Stimulated activated memory B cell treated with anti-CD40 and anti-IgM and Interleukin-4, amounts not matched to agents 10 μg/mL and 1 μg/mL and 100 μg/mL, for 72 hours (primary cell): ENCODE data around the gene ZKSCAN2.

Source experiments
- ATAC-seq: fragments of 150-1000 bp; cut with Tn5 transposase; 2 replicates; pipeline ENCODE4 v1.10.0; 2021
- H3K27ac Mint-ChIP-seq: one replicate; pipeline ENCODE4 v1.8.0; 2022; ENCODE audit warnings: mild to moderate bottlenecking, mixed read lengths
- H3K27me3 Mint-ChIP-seq: one replicate; pipeline ENCODE4 v1.8.0; 2022; ENCODE audit warnings: mixed read lengths
- H3K36me3 Mint-ChIP-seq: one replicate; pipeline ENCODE4 v1.8.0; 2022; ENCODE audit warnings: mixed read lengths
- H3K4me1 Mint-ChIP-seq: one replicate; pipeline ENCODE4 v1.8.0; 2022; ENCODE audit warnings: mixed read lengths
- H3K4me3 Mint-ChIP-seq: one replicate; pipeline ENCODE4 v1.8.0; 2022; ENCODE audit warnings: mild to moderate bottlenecking, moderate library complexity, mixed read lengths
- H3K9me3 Mint-ChIP-seq: one replicate; pipeline ENCODE4 v1.8.0; 2022; ENCODE audit warnings: mixed read lengths

ZKSCAN2 gene

GRCh38 chr16:25256695-25257469 is 763 bp downstream of the ZKSCAN2 start:
- Mint-ChIP-seq H3K9me3 (no peaks in the 10 kb centered on the region), H3K27me3 (no peaks in the 10 kb centered on the region), H3K27ac (peak overlapping the region; percentile 90), H3K4me1 (peaks cover 44% of the 10 kb centered on the region), H3K36me3 (peaks cover 29% of the 10 kb centered on the region), H3K4me3 (peak overlapping the region; percentile 86)
- peak; percentile 3 for ATAC-seq

GRCh38 chr16:25253322-25253721 is 4.3 kb downstream of the ZKSCAN2 start:
- no peak for ATAC-seq
- Mint-ChIP-seq H3K27me3 (no peaks in the 10 kb centered on the region), H3K4me1 (peaks cover 18% of the 10 kb centered on the region), H3K36me3 (peaks cover 40% of the 10 kb centered on the region), H3K27ac (no peak overlapping the region), H3K9me3 (peaks cover 5% of the 10 kb centered on the region), H3K4me3 (no peak overlapping the region)

GRCh38 chr16:25250467-25250866 is 7.2 kb downstream of the ZKSCAN2 start:
- Mint-ChIP-seq H3K27me3 (no peaks in the 10 kb centered on the region), H3K27ac (no peak overlapping the region), H3K4me1 (no peaks in the 10 kb centered on the region), H3K36me3 (peaks cover 63% of the 10 kb centered on the region), H3K4me3 (no peak overlapping the region), H3K9me3 (peaks cover 6% of the 10 kb centered on the region)
- ATAC-seq, result no peak

- no peak overlapping the region for H3K27ac Mint-ChIP-seq
- no peak overlapping the region for H3K4me3 Mint-ChIP-seq
- H3K9me3 Mint-ChIP-seq, result no peaks in the 10 kb centered on the region
- no peaks in the 10 kb centered on the region for H3K27me3 Mint-ChIP-seq
- H3K36me3 Mint-ChIP-seq, result no peaks in the 10 kb centered on the region
- no peak for ATAC-seq
- no peaks in the 10 kb centered on the region for H3K4me1 Mint-ChIP-seq
Measured at GRCh38 chr16:25235991-25236390, 21.7 kb downstream of the ZKSCAN2 start.

- Mint-ChIP-seq H3K4me3 (no peak overlapping the region), H3K27me3 (no peaks in the 10 kb centered on the region), H3K36me3 (no peaks in the 10 kb centered on the region), H3K4me1 (peaks cover 8% of the 10 kb centered on the region), H3K9me3 (no peaks in the 10 kb centered on the region), H3K27ac (no peak overlapping the region)
- ATAC-seq, result no peak
Measured at GRCh38 chr16:25228372-25228771, 29.3 kb downstream of the ZKSCAN2 start.

GRCh38 chr16:25224731-25225319 is 32.8 kb downstream of the ZKSCAN2 start:
- no peaks in the 10 kb centered on the region for H3K9me3 Mint-ChIP-seq
- H3K27me3 Mint-ChIP-seq, result no peaks in the 10 kb centered on the region
- H3K36me3 Mint-ChIP-seq, result no peaks in the 10 kb centered on the region
- ATAC-seq, result no peak
- peak overlapping the region; percentile 16 for H3K27ac Mint-ChIP-seq
- peaks cover 8% of the 10 kb centered on the region for H3K4me1 Mint-ChIP-seq
- H3K4me3 Mint-ChIP-seq, result no peak overlapping the region

GRCh38 chr16:25223964-25224363 is 33.7 kb downstream of the ZKSCAN2 start:
- no peaks in the 10 kb centered on the region for H3K27me3 Mint-ChIP-seq
- no peak for ATAC-seq
- no peak overlapping the region for H3K27ac Mint-ChIP-seq
- H3K4me1 Mint-ChIP-seq, result peaks cover 8% of the 10 kb centered on the region
- H3K36me3 Mint-ChIP-seq, result no peaks in the 10 kb centered on the region
- H3K4me3 Mint-ChIP-seq, result no peak overlapping the region
- H3K9me3 Mint-ChIP-seq, result no peaks in the 10 kb centered on the region

- Mint-ChIP-seq H3K36me3 (no peaks in the 10 kb centered on the region), H3K4me1 (peaks cover 8% of the 10 kb centered on the region), H3K27me3 (peaks cover 7% of the 10 kb centered on the region), H3K9me3 (no peaks in the 10 kb centered on the region), H3K27ac (no peak overlapping the region), H3K4me3 (no peak overlapping the region)
- ATAC-seq, result no peak
Measured at GRCh38 chr16:25222959-25223358, 34.7 kb downstream of the ZKSCAN2 start.

GRCh38 chr16:25219070-25219737 is 38.4 kb downstream of the ZKSCAN2 start:
- no peak for ATAC-seq
- no peaks in the 10 kb centered on the region for H3K9me3 Mint-ChIP-seq
- H3K4me3 Mint-ChIP-seq, result no peak overlapping the region
- H3K27ac Mint-ChIP-seq, result no peak overlapping the region
- peaks cover 20% of the 10 kb centered on the region for H3K27me3 Mint-ChIP-seq
- H3K4me1 Mint-ChIP-seq, result no peaks in the 10 kb centered on the region
- H3K36me3 Mint-ChIP-seq, result no peaks in the 10 kb centered on the region

- no peaks in the 10 kb centered on the region for H3K4me1 Mint-ChIP-seq
- no peaks in the 10 kb centered on the region for H3K36me3 Mint-ChIP-seq
- peaks cover 20% of the 10 kb centered on the region for H3K27me3 Mint-ChIP-seq
- H3K27ac Mint-ChIP-seq, result no peak overlapping the region
- no peaks in the 10 kb centered on the region for H3K9me3 Mint-ChIP-seq
- ATAC-seq, result no peak
- H3K4me3 Mint-ChIP-seq, result no peak overlapping the region
Measured at GRCh38 chr16:25217921-25218320, 39.7 kb downstream of the ZKSCAN2 start.

- ATAC-seq, result no peak
- Mint-ChIP-seq H3K27me3 (peaks cover 20% of the 10 kb centered on the region), H3K9me3 (no peaks in the 10 kb centered on the region), H3K4me3 (no peak overlapping the region), H3K27ac (no peak overlapping the region), H3K36me3 (no peaks in the 10 kb centered on the region), H3K4me1 (no peaks in the 10 kb centered on the region)
Measured at GRCh38 chr16:25217112-25217511, 40.5 kb downstream of the ZKSCAN2 start.

- Mint-ChIP-seq H3K36me3 (no peaks in the 10 kb centered on the region), H3K27ac (no peak overlapping the region), H3K4me1 (no peaks in the 10 kb centered on the region), H3K4me3 (no peak overlapping the region), H3K27me3 (peaks cover 20% of the 10 kb centered on the region), H3K9me3 (no peaks in the 10 kb centered on the region)
- ATAC-seq, result no peak
Measured at GRCh38 chr16:25213709-25214397, 43.8 kb downstream of the ZKSCAN2 start.

- no peak for ATAC-seq
- H3K4me1 Mint-ChIP-seq, result no peaks in the 10 kb centered on the region
- H3K27me3 Mint-ChIP-seq, result peaks cover 9% of the 10 kb centered on the region
- H3K36me3 Mint-ChIP-seq, result no peaks in the 10 kb centered on the region
- no peak overlapping the region for H3K4me3 Mint-ChIP-seq
- no peaks in the 10 kb centered on the region for H3K9me3 Mint-ChIP-seq
- no peak overlapping the region for H3K27ac Mint-ChIP-seq
Measured at GRCh38 chr16:25212636-25213035, 45.0 kb downstream of the ZKSCAN2 start.

- ATAC-seq, result no peak
- Mint-ChIP-seq H3K9me3 (no peaks in the 10 kb centered on the region), H3K36me3 (no peaks in the 10 kb centered on the region), H3K4me3 (no peak overlapping the region), H3K4me1 (no peaks in the 10 kb centered on the region), H3K27ac (no peak overlapping the region), H3K27me3 (no peaks in the 10 kb centered on the region)
Measured at GRCh38 chr16:25210758-25211157, 46.9 kb downstream of the ZKSCAN2 start.

GRCh38 chr16:25199457-25199856 is 58.2 kb downstream of the ZKSCAN2 start:
- no peaks in the 10 kb centered on the region for H3K4me1 Mint-ChIP-seq
- H3K36me3 Mint-ChIP-seq, result no peaks in the 10 kb centered on the region
- peaks cover 3% of the 10 kb centered on the region for H3K9me3 Mint-ChIP-seq
- H3K4me3 Mint-ChIP-seq, result no peak overlapping the region
- no peaks in the 10 kb centered on the region for H3K27me3 Mint-ChIP-seq
- H3K27ac Mint-ChIP-seq, result no peak overlapping the region
- no peak for ATAC-seq
